ENCODE measurements around the gene MSI2. TPM values are rescaled to one million over a fixed set of nuclear protein-coding genes. Genes with fewer than 3 reads are reported as not detected.
A peak's percentile ranks its signal among the peaks of the same experiment; 100 is the strongest.

The MSI2 gene
- total RNA-seq, 1 experiment from 2014 or later: 169 TPM

DNA sequence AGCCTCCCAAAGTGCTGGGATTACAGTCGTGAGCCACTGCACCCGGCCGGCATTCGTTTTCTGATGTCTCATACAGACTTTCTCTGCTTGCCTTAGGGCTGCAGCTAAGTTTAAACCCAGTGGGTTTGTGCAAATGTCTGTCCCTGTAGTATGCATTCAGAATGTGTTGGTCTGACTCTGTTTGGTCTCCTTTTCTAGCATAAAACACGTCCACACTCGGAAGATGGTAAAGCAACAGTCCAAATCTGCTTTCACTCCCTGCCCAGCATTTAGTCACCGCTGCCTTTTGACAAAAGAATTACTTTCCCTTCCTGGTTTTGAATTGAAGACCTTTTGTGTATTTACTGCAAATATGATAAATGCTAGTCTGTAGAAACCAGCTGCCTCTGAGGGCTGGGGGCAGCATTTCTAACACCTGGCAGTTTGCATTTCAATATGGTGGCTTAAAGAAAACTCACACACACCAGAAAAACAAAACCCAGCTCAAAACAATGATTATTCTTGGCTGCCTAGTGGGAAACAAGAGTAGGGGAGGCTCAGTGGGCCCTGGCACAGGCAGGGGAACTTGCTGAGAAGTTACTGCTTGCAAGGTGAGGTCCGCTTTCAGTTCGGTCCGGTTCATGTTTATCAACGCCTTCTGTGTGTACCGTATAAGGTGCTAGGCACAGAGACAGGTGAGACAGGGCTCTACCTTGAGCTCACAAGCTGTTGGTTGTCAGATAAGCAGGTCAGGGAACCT, 56.9 kb downstream of the MSI2 start:
- H3K36me3 ChIP-seq (ENCODE audit: insufficient read depth, low read length): peaks cover 21% of the 10 kb centered on the region; the same call in 1 of the 2 replicates
- no peaks in the 10 kb centered on the region for H3K9me2 ChIP-seq (replicated peaks; ENCODE audit: insufficient read depth, low read length)
- no peak overlapping the region for H3K4me3 ChIP-seq (ENCODE audit: low read length)
- H3K4me2 ChIP-seq (ENCODE audit: low read depth, low read length, poor library complexity, severe bottlenecking): no peak overlapping the region
- H3K4me1 ChIP-seq (ENCODE audit: low read length): peaks cover 17% of the 10 kb centered on the region; the same call in 1 of the 2 replicates
- peaks cover 99% of the 10 kb centered on the region for H3K79me2 ChIP-seq (ENCODE audit: low read length)
- H3K27me3 ChIP-seq (ENCODE audit: low read length): no peaks in the 10 kb centered on the region
- H4K20me1 ChIP-seq (ENCODE audit: insufficient read depth, low read depth, low read length): peaks cover 29% of the 10 kb centered on the region; the same call in 1 of the 2 replicates
- H3K9me3 ChIP-seq (ENCODE audit: low read length): no peaks in the 10 kb centered on the region
- DNase-seq: no peak
- no peak overlapping the region for H3K9ac ChIP-seq (ENCODE audit: low read length)
- peak overlapping the region; percentile 8; the same call in 1 of the 2 replicates for H3K27ac ChIP-seq (ENCODE audit: low read length)
- no peak overlapping the region for H2AFZ ChIP-seq (ENCODE audit: low read length)

DNA sequence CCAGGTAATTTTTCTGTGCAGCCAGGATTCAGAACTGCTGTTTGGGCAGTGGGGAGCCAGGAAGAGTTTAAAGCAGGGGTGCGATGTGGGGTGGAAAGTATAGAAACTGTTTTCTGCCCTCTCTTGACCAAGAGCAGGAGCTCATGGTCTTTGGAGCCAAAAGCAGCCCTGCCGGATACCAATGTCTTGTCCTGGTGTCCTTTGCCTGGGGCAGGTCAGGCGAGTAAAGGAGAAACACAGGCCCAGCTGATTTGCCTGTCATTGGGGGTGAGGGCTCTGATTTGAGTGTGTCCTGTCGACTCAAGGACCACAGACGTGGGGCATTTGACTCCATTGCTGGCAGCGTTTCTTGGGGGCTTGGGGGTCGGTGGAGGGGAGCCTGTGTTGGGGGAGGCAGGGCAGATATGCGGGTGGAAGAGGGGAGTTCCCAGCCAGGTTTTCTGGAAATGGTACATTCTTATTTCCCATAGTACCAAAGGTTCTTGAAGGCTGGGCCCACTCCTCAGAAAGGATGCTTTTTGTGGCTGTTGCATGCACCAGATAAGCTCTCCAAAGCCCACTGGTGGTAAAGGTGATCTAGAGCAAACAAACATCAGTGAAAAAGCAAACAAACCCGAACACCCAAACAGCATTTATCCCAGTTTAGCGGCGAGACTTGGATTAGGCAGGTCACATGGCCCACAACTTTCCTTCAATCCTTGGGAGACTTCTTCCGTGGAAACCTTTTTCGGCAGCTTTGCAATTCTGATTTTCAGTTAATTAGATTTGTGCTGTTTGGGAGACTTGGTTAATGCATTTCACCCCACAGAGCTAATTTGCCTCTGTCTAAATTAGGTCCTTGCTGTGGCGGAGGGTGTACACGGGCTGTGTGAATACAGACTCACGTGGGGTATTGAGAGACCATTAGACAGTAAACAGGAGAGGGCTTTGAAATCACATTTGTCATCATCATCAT, 59.0 kb downstream of the MSI2 start:
- H3K4me3 ChIP-seq (ENCODE audit: low read length): no peak overlapping the region
- no peaks in the 10 kb centered on the region for H3K9me3 ChIP-seq (ENCODE audit: low read length)
- H3K36me3 ChIP-seq (ENCODE audit: insufficient read depth, low read length): peaks cover 9% of the 10 kb centered on the region; the same call in 1 of the 2 replicates
- peaks cover 17% of the 10 kb centered on the region; the same call in 1 of the 2 replicates for H3K4me1 ChIP-seq (ENCODE audit: low read length)
- H3K27me3 ChIP-seq (ENCODE audit: low read length): no peaks in the 10 kb centered on the region
- no peak overlapping the region for H3K4me2 ChIP-seq (ENCODE audit: low read depth, low read length, poor library complexity, severe bottlenecking)
- no peaks in the 10 kb centered on the region for H3K9me2 ChIP-seq (replicated peaks; ENCODE audit: insufficient read depth, low read length)
- peaks cover 99% of the 10 kb centered on the region for H3K79me2 ChIP-seq (ENCODE audit: low read length)
- no peak overlapping the region for H3K27ac ChIP-seq (ENCODE audit: low read length)
- no peak for DNase-seq
- H3K9ac ChIP-seq (ENCODE audit: low read length): no peak overlapping the region
- peaks cover 29% of the 10 kb centered on the region; the same call in 1 of the 2 replicates for H4K20me1 ChIP-seq (ENCODE audit: insufficient read depth, low read depth, low read length)
- no peak overlapping the region for H2AFZ ChIP-seq (ENCODE audit: low read length)

DNA sequence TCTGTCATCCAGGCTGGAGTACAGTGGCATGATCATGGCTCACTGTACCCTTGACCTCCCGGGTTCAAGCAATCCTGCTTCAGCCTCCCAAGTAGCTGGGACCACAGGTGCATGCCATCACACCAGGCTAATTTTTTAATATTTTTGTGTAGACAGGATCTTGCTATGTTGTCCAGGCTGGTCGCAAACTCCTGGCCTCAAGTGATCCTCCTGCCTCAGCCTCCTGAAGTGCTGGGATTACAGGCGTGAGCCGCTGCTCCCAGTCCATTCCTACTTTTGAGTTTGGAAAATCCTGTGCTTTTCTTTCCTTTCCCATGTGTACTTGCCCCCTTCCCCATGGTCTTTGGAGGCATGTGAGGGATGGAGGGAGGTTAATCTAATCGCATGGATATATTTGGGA, 60.0 kb downstream of the MSI2 start:
- H3K9ac ChIP-seq (ENCODE audit: low read length): no peak overlapping the region
- H3K9me2 ChIP-seq (replicated peaks; ENCODE audit: insufficient read depth, low read length): no peaks in the 10 kb centered on the region
- peaks cover 14% of the 10 kb centered on the region; the same call in 1 of the 2 replicates for H3K4me1 ChIP-seq (ENCODE audit: low read length)
- no peaks in the 10 kb centered on the region for H3K9me3 ChIP-seq (ENCODE audit: low read length)
- peaks cover 27% of the 10 kb centered on the region; the same call in 1 of the 2 replicates for H4K20me1 ChIP-seq (ENCODE audit: insufficient read depth, low read depth, low read length)
- H3K27ac ChIP-seq (ENCODE audit: low read length): no peak overlapping the region
- peaks cover 4% of the 10 kb centered on the region; the same call in 1 of the 2 replicates for H3K36me3 ChIP-seq (ENCODE audit: insufficient read depth, low read length)
- no peaks in the 10 kb centered on the region for H3K27me3 ChIP-seq (ENCODE audit: low read length)
- no peak for DNase-seq
- H2AFZ ChIP-seq (ENCODE audit: low read length): no peak overlapping the region
- H3K4me2 ChIP-seq (ENCODE audit: low read depth, low read length, poor library complexity, severe bottlenecking): no peak overlapping the region
- H3K79me2 ChIP-seq (ENCODE audit: low read length): peaks cover 99% of the 10 kb centered on the region
- no peak overlapping the region for H3K4me3 ChIP-seq (ENCODE audit: low read length)

DNA sequence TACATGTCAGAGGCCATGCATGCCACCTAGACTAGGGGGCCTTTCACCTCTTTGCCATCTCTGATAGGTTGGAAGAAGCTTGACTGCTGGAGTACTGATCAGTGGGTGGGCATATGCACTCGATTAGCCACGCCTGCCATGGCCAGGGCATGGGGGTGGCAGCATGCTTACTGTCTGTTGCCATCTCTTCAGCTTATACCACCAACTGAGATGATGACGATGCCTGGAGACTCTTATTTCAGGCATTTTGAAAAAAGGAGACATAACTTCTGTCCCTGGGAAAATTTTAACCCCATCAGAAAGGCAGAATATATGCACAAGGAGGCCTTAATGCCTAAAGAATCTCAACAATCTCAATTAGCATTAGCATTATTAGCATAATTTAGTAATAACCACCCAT, 60.8 kb downstream of the MSI2 start:
- Histone ChIP-seq H4K20me1 (ENCODE audit: insufficient read depth, low read depth, low read length) (peaks cover 20% of the 10 kb centered on the region; the same call in 1 of the 2 replicates), H2AFZ (ENCODE audit: low read length) (no peak overlapping the region), H3K9ac (ENCODE audit: low read length) (no peak overlapping the region), H3K9me2 (replicated peaks; ENCODE audit: insufficient read depth, low read length) (no peaks in the 10 kb centered on the region), H3K4me2 (ENCODE audit: low read depth, low read length, poor library complexity, severe bottlenecking) (no peak overlapping the region), H3K36me3 (ENCODE audit: insufficient read depth, low read length) (peaks cover 4% of the 10 kb centered on the region; the same call in 1 of the 2 replicates), H3K27me3 (ENCODE audit: low read length) (no peaks in the 10 kb centered on the region), H3K4me3 (ENCODE audit: low read length) (no peak overlapping the region), H3K27ac (ENCODE audit: low read length) (no peak overlapping the region), H3K79me2 (ENCODE audit: low read length) (peaks cover 99% of the 10 kb centered on the region), H3K4me1 (ENCODE audit: low read length) (peaks cover 11% of the 10 kb centered on the region; the same call in 1 of the 2 replicates), H3K9me3 (ENCODE audit: low read length) (no peaks in the 10 kb centered on the region)
- no peak for DNase-seq

DNA sequence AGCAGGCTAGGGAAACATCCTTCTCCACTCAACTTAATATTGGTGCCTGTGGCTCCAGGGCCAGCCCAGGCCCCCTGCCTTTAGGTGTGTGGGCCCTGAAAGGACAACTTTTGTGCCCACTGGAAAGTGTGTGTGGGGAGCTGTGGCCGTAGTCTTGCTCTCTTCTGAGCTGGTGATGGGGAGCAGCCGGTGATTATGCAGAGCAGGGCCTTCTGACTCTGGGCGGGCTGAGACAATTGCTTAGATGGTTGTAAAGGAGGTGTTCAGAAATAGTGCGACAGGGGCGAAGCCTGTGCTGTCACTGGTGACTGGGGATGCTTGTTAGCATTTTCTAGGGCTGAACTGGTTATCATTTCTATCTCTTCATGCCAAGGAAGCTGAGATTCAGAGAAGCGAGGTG, 62.6 kb downstream of the MSI2 start:
- no peak overlapping the region for H3K4me3 ChIP-seq (ENCODE audit: low read length)
- H3K36me3 ChIP-seq (ENCODE audit: insufficient read depth, low read length): 0 out of 2 replicates have a peak, but pooled peaks cover 4% of the 10 kb centered on the region
- H4K20me1 ChIP-seq (ENCODE audit: insufficient read depth, low read depth, low read length): peaks cover 21% of the 10 kb centered on the region; the same call in 1 of the 2 replicates
- no peak for DNase-seq
- H3K27ac ChIP-seq (ENCODE audit: low read length): no peak overlapping the region
- H3K79me2 ChIP-seq (ENCODE audit: low read length): peaks cover 99% of the 10 kb centered on the region
- H2AFZ ChIP-seq (ENCODE audit: low read length): no peak overlapping the region
- no peaks in the 10 kb centered on the region for H3K27me3 ChIP-seq (ENCODE audit: low read length)
- no peaks in the 10 kb centered on the region for H3K9me3 ChIP-seq (ENCODE audit: low read length)
- peaks cover 8% of the 10 kb centered on the region; the same call in 1 of the 2 replicates for H3K4me1 ChIP-seq (ENCODE audit: low read length)
- no peak overlapping the region for H3K9ac ChIP-seq (ENCODE audit: low read length)
- no peak overlapping the region for H3K4me2 ChIP-seq (ENCODE audit: low read depth, low read length, poor library complexity, severe bottlenecking)
- H3K9me2 ChIP-seq (replicated peaks; ENCODE audit: insufficient read depth, low read length): no peaks in the 10 kb centered on the region

DNA sequence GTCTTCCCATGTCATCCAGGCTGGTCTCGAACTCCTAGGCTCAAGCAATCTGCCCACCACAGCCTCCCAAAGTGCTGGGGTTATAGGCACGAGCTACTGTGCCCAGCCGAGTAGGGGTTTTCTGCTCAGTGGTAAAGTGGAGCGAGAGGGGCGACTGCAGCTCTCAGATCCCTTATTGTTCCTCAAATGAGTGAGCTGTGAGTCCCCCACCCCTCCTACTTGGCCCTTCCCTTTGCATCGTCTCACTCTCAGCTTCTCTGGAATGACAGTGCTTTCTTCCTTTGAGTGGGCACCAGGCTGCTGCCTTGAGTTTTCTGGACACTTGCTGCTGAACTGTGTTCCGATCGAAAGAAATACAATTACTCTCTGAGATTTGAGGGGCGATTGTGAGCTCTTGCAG, 63.5 kb downstream of the MSI2 start:
- Histone ChIP-seq H3K9me3 (ENCODE audit: low read length) (no peaks in the 10 kb centered on the region), H3K4me1 (ENCODE audit: low read length) (peaks cover 8% of the 10 kb centered on the region; the same call in 1 of the 2 replicates), H3K27me3 (ENCODE audit: low read length) (no peaks in the 10 kb centered on the region), H3K36me3 (ENCODE audit: insufficient read depth, low read length) (0 out of 2 replicates have a peak, but pooled peaks cover 4% of the 10 kb centered on the region), H4K20me1 (ENCODE audit: insufficient read depth, low read depth, low read length) (peaks cover 21% of the 10 kb centered on the region; the same call in 1 of the 2 replicates), H3K4me2 (ENCODE audit: low read depth, low read length, poor library complexity, severe bottlenecking) (no peak overlapping the region), H3K9me2 (replicated peaks; ENCODE audit: insufficient read depth, low read length) (no peaks in the 10 kb centered on the region), H3K4me3 (ENCODE audit: low read length) (no peak overlapping the region), H3K9ac (ENCODE audit: low read length) (no peak overlapping the region), H3K79me2 (ENCODE audit: low read length) (peaks cover 100% of the 10 kb centered on the region), H2AFZ (ENCODE audit: low read length) (no peak overlapping the region), H3K27ac (ENCODE audit: low read length) (no peak overlapping the region)
- no peak for DNase-seq

DNA sequence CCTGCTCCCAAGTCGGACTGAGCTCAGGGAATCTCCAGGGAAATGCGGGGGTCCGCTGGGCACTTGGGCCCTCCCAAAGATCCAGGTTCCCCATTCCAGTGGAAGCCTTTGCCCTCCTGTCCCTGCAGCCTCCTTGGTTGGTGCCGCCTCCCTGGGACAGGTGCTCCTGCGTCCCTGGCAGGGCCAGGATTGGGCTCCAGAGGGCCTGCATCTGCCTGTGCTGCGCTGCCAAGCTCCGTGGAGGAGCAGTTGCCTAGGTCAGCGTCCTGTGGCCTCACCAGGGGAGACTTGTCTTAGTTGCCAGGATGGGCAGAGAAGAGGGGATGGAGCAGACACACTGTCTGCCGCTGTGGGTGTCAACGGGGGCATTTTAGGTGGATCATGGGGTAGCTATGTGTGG, 67.1 kb downstream of the MSI2 start:
- no peak for DNase-seq
- H4K20me1 ChIP-seq (ENCODE audit: insufficient read depth, low read depth, low read length): peaks cover 10% of the 10 kb centered on the region; the same call in 1 of the 2 replicates
- no peak overlapping the region for H3K4me3 ChIP-seq (ENCODE audit: low read length)
- peaks cover 100% of the 10 kb centered on the region for H3K79me2 ChIP-seq (ENCODE audit: low read length)
- H3K4me2 ChIP-seq (ENCODE audit: low read depth, low read length, poor library complexity, severe bottlenecking): no peak overlapping the region
- no peak overlapping the region for H3K27ac ChIP-seq (ENCODE audit: low read length)
- no peak overlapping the region for H2AFZ ChIP-seq (ENCODE audit: low read length)
- H3K9me3 ChIP-seq (ENCODE audit: low read length): no peaks in the 10 kb centered on the region
- H3K36me3 ChIP-seq (ENCODE audit: insufficient read depth, low read length): no peaks in the 10 kb centered on the region; the same call in 1 of the 2 replicates
- peaks cover 34% of the 10 kb centered on the region for H3K4me1 ChIP-seq (ENCODE audit: low read length)
- H3K27me3 ChIP-seq (ENCODE audit: low read length): no peaks in the 10 kb centered on the region
- no peak overlapping the region for H3K9ac ChIP-seq (ENCODE audit: low read length)
- no peaks in the 10 kb centered on the region for H3K9me2 ChIP-seq (replicated peaks; ENCODE audit: insufficient read depth, low read length)
